ENCODE measurements around the gene GNL1. TPM values are rescaled to one million over a fixed set of nuclear protein-coding genes. Genes with fewer than 3 reads are reported as not detected.

The GNL1 gene
- polyA plus RNA-seq, 1 donor (not counting 4 experiments of a cell fraction or from before 2014, with no cell fraction given), result 39.5 TPM

GRCh38 chr6:30568245-30568644, 12.0 kb upstream of the GNL1 start:
- TF ChIP-seq EZH2 (IDR thresholded peaks at IDR 0.05; ENCODE audit: low read length) (no peak), CTCF (optimal IDR thresholded peaks at IDR 0.05 in 1 of 3, IDR thresholded peaks at IDR 0.05 in 1 of 3, conservative IDR thresholded peaks at IDR 0.05 in 1 of 3; ENCODE audit: extremely low read depth in 1 of 3, insufficient read depth in 2 of 3, low read length in 3 of 3) (no peak)

GRCh38 chr6:30565772-30566171, 9.5 kb upstream of the GNL1 start:
- Histone ChIP-seq H3K9me3 (ENCODE audit: control insufficient read depth, low read depth, low read length) (no peaks in the 10 kb centered on the region), H2AFZ (ENCODE audit: control insufficient read depth, low read length) (no peak overlapping the region), H3K27ac (ENCODE audit: control insufficient read depth, insufficient read depth, low read length) (no peak overlapping the region), H4K20me1 (ENCODE audit: control insufficient read depth, extremely low read depth, insufficient read depth, low read length) (no peaks in the 10 kb centered on the region), H3K79me2 (ENCODE audit: control insufficient read depth, insufficient read depth, low read length) (no peaks in the 10 kb centered on the region), H3K4me3 (ENCODE audit: control insufficient read depth in 2 of 3, extremely low read depth in 1 of 3, insufficient read depth in 2 of 3, low read depth in 1 of 3, low read length in 3 of 3) (no peak overlapping the region), H3K36me3 (ENCODE audit: control insufficient read depth in 2 of 2, extremely low read depth in 1 of 2, insufficient read depth in 2 of 2, low read length in 2 of 2) (peaks cover 6 to 7% of the 10 kb centered on the region in 2 experiments), H3K9me1 (ENCODE audit: control insufficient read depth, extremely low read depth, insufficient read depth, low read length) (no peaks in the 10 kb centered on the region), H3K4me2 (ENCODE audit: control insufficient read depth, extremely low read depth, insufficient read depth, low read depth, low read length) (no peak overlapping the region), H3K27me3 (ENCODE audit: control insufficient read depth, extremely low read depth, insufficient read depth, low read length) (no peaks in the 10 kb centered on the region), H3K9ac (ENCODE audit: control insufficient read depth, extremely low read depth, insufficient read depth, low read length) (no peak overlapping the region), H3K4me1 (ENCODE audit: control insufficient read depth, extremely low read depth, insufficient read depth, low read length) (no peaks in the 10 kb centered on the region)
- TF ChIP-seq CTCF (optimal IDR thresholded peaks at IDR 0.05 in 1 of 3, IDR thresholded peaks at IDR 0.05 in 1 of 3, conservative IDR thresholded peaks at IDR 0.05 in 1 of 3; ENCODE audit: extremely low read depth in 1 of 3, insufficient read depth in 2 of 3, low read length in 3 of 3) (no peak), EZH2 (IDR thresholded peaks at IDR 0.05; ENCODE audit: low read length) (no peak)
- FAIRE-seq (no peak), DNase-seq (ENCODE audit: low read depth, low spot score) (no peak)
- dilution Hi-C loops (cut with MboI; ENCODE audit: extremely low pct_ligation_motif_present, low sequenced_read_pairs), result no loop called here

More at GRCh38 chr6:30568245-30568644, 12.0 kb upstream of the GNL1 start:
- peaks cover 13% of the 10 kb centered on the region for H3K4me1 ChIP-seq (ENCODE audit: control insufficient read depth, extremely low read depth, insufficient read depth, low read length)
- no peaks in the 10 kb centered on the region for H3K9me1 ChIP-seq (ENCODE audit: control insufficient read depth, extremely low read depth, insufficient read depth, low read length)
- peaks cover 0 to 6% of the 10 kb centered on the region in 2 experiments for H3K36me3 ChIP-seq (ENCODE audit: control insufficient read depth in 2 of 2, extremely low read depth in 1 of 2, insufficient read depth in 2 of 2, low read length in 2 of 2)
- H3K4me3 ChIP-seq (ENCODE audit: control insufficient read depth in 2 of 3, extremely low read depth in 1 of 3, insufficient read depth in 2 of 3, low read depth in 1 of 3, low read length in 3 of 3), result no peak overlapping the region
- H2AFZ ChIP-seq (ENCODE audit: control insufficient read depth, low read length), result no peak overlapping the region
- peaks cover 18% of the 10 kb centered on the region for H3K79me2 ChIP-seq (ENCODE audit: control insufficient read depth, insufficient read depth, low read length)
- H3K9ac ChIP-seq (ENCODE audit: control insufficient read depth, extremely low read depth, insufficient read depth, low read length), result no peak overlapping the region
- no peak overlapping the region for H3K27ac ChIP-seq (ENCODE audit: control insufficient read depth, insufficient read depth, low read length)
- H3K9me3 ChIP-seq (ENCODE audit: control insufficient read depth, low read depth, low read length), result no peaks in the 10 kb centered on the region
- H3K27me3 ChIP-seq (ENCODE audit: control insufficient read depth, extremely low read depth, insufficient read depth, low read length), result no peaks in the 10 kb centered on the region
- no peak overlapping the region for H3K4me2 ChIP-seq (ENCODE audit: control insufficient read depth, extremely low read depth, insufficient read depth, low read depth, low read length)
- dilution Hi-C loops (cut with MboI; ENCODE audit: extremely low pct_ligation_motif_present, low sequenced_read_pairs), result no loop called here
- peaks cover 8% of the 10 kb centered on the region for H4K20me1 ChIP-seq (ENCODE audit: control insufficient read depth, extremely low read depth, insufficient read depth, low read length)
- no peak for FAIRE-seq
- no peak for DNase-seq (ENCODE audit: low read depth, low spot score)
